Activated CD8-positive, alpha-beta memory T cell treated with anti-CD3 and anti-CD28 coated beads, Interleukin-2, amount 50 U/mL, for 48 hours (primary cell): Measurements from ENCODE around the gene TRIM52.
"Not testable (repeated sequence)": the region's sequence is repeated elsewhere in the genome, so short reads cannot be mapped to it uniquely, and the experiment has no call there.

Source experiments
- DNase-seq: peaks from one replicate; pipeline ENCODE4 v3.0.0-alpha.2; 2020

The TRIM52 gene

DNA sequence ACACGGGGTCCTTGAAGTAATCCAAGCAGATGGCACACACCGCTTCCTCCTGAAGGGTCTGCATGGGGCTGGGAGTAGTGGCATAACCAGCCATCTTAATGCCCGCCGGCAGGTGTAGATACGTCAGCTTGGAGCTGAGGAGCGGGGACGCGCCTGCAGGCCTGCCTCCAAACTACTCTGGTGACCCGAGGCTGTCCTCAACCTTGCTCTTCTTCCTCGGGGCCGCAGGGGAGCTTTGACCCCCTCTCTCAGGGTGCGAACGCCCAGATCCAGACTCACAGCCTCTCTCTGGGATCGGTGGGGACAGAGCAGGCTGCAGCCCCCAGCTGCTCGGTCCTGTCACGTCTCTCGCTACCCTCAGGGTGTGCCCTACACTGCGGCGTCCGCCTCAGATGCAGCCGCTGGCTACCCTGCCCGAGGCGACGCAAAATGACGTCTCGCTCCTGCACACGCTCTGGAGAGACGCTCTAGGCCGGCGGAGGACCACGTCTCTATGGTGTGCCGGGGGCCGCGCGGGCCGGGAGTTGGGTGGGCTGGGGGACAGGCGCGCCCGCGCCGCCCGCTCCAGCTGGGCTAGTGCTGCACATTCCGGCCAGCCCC is at the start of gene TRIM52:
Gene TRIM52 (minus strand): TSS at position 424 of the 600 bp plus-strand sequence. CDS start 330 bp downstream, at position 94.
- DNase-seq: peak; percentile 94

DNA sequence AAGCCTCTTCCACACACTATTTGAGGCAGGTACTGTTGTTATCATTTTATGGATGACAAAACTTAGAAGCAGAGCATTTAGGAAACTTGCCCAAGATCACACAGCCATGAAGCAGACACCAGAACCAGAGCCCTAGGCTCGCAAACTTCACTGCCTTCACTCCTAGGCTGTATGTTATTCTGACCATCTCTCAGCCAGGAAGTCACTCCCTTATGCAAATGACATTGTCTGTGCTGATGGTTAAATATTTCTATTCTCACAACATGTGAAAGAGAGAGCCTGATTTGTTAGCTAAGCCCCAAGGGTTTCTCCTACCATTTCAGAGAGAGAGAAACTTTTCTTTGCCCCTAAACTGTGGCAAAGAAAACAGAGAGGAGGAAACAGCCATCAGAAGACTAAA is 26.4 kb upstream of the TRIM52 start:
- not testable (repeated sequence) for DNase-seq

DNA sequence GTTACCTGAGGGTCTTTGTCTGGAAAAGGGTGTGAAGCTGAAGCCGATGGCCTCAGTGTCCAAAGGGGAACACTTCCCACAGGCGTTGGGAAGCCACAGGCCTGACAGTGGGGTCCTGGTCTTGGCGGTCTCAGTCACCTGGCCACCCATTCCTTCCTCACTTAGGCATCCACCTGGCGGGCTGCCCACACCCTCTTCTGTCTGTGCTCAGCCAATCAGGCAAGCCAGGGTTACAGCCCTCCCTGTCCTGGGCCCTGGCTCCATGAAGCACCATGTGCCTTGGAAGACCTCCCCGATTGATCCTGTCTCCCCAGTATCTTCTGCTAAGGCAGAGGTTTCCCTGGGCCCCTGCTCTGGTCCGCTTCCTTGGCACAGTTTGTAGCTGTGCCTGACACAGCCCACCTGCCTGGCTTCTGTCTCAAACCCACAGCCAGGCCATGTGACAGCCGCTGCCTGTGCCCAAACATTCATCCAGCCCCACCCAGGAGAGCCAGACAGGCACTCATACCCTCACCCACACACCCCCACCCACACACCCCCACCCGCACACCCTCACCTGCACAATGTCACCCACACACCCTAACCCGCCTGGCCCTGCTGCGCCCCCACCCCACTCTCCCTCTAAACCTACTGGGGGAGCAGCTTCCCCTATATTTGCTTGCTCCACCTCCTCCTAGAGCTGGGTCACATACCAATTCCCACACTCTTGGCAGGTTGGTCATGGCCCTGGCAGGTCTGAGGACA is 25.2 kb upstream of the TRIM52 start:
- DNase-seq: not testable (repeated sequence)

DNA sequence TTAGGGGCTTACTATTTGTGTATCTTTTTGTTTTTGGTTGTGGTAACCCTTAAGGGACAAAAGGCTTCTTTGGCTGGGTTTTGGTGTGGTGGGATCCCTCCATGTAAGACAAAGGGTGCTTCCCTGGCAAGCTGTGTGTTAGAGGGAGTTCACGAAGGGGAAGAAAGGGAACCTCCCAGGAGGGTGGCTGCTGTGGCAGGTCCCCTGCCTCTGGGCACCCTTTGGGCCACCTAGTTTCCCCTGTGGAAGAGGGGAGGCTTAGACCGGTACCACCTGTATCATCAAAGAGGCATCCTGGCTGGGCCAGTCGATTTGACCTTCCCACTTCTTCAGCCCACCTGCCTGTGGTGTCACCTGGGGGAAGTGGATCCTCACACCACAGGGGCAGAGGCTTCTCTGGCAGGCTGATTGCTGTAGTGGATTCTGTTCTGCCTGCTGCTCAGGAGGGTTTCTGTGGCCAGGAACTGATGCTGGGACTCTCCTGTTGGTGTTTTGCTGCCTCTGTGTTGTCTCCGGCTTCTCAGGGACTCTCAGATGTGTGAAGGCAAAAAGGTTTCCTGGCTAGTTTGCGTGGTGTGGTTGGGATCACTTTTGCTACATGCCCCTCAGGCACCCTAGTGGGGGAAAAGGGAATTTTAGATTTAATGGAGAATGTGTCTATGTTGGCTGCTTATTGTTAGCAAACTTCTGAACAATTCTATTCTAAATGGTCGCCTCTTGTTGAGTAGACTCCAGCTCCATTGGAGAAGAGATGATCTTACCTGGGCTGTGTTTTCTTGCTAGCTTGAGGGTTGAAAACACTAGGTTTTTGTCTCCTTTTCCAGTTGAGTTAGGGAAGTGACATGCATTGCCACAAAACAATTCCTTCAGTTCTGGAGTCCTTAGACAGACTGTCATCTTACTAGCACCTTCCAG is 23.2 kb upstream of the TRIM52 start:
- not testable (repeated sequence) for DNase-seq

DNA sequence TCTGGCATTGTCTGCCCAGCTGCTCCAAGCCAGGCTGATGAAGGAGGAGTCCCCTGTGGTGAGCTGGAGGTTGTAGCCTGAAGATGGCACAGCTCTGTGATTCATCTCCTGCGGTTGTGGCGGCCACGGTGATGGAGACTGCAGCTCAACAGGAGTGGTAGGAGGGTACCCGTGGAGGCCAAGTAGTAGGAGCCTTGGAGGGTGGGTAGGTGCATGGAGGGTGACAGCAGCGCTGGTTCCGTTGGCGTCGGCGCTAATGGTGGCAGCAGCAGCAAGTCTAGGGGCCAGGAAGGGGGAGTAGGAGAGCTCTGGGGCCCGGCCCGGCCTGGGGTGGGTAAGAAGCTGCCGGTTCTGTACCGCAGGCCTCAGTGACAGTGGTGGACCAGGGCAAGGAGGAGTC is 22.4 kb upstream of the TRIM52 start:
- no peak for DNase-seq

DNA sequence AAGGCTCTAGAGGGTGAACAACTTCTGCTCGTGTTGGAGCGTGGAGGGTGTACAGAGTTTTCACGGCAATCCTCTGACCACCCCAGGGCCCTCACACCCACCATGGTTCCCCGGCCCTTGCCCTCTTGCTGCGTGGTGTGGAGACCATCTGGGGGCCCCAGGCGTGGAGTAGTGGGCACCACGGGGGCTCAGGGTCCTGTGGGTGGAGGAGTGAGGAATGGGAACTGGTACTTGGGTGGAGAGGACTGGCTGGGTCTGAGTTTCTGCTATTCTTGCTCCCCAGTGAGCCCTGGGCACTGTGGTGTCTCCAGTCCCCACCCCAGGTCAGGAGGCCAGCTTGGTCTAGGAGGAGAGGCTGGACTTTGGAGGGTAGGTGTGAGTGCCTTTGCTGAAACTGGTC is 21.9 kb upstream of the TRIM52 start:
- no peak for DNase-seq

DNA sequence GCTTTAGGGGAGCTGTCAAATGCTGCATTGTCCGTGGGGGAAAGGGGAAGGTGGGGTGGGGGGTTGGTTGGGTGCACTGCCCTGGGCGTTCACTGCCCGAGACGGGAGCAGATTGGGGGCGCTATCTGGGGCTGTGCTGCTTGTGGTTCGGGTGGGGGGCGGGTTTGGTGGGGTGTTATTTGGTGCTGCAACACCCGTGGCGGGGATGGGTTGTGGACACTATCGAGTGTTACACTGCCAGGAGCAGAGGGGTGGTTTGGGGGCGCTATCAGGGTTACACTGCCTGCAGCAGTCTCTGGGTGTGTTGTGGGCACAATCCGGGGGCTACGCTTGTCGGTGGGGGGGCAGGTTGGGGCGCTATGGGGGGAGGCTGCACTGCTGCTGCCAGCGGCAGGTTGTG is 21.5 kb upstream of the TRIM52 start:
- not testable (repeated sequence) for DNase-seq

DNA sequence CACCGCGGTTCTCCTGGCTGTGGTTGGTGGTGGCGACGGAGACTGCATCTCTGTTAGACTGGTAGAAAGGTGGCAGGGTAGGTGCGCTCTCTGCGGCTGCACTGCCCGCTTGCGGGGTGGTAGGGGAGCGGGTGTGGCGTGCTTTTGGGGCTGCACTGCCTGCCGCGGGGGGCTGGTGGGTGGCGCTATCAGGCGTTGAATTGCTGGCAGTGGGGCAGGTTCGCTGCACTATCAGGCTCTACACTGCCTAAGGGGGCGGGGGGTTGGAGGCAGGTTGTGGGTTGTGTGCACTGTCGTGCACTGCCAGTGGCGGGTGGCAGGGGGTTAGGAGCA is 21.0 kb upstream of the TRIM52 start:
- no peak for DNase-seq

DNA sequence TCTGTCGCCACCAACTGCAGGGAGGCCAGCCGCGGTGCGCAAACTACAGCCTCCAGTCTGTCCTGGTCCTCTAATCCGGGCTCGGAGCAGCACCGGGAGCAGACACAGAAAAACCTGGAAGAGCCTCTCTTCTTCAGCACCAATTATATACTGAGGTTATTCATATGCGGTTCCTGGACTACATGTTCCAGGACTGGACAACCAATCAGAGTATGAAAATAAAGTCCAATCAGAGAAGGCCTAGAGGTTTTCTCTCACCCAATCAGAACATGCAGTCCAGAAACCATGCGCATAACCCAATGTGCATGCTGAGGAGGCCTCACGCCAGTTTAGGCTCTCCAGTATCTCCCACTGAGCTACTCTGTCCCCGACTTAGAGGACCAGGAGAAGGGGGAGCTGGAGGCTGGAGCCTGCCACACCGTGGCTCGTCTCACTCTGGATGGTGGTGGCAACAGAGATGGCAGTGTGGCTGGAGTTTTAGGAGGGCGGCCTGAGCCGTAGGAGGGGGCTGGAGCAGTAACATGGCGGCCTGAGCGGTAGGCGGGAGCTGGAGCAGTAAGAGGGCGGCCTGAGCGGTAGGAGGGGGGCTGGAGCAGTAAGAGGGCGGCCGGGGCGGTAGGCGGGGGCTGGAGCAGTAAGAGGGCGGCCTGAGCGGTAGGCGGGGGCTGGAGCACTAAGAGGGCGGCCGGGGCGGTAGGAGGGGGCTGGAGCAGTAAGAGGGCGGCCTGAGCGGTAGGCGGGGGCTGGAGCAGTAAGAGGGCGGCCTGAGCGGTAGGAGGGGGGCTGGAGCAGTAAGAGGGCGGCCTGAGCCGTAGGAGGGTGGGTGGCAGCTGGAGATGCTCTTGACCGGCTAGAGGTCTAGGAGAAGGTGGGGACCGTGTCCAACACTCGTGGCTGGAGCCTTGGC is 20.4 kb upstream of the TRIM52 start:
- DNase-seq: no peak

DNA sequence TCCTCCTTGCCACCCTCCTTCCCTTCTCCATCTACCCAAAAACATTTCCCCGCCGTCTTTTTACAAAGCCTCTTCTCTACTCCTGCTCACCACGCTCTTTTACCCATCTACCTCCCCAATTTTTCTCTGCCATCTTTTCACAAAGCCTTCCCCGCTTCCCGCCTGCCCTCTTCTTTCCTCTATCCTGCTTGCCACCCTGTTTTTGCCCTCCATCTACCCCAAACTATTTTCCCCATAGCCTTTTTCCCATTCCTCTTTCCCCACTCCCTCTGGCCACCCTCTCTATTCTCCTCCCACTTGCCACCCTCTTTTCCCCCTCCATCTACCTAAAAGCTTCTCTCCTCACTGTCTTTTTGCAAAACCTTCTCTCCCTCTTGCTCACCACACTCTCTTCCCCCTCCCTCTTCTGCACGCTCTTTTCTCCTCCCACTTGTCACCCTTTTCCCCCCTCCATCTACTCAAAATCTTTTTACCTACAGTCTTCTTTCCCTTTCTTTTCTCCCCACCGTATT is 19.4 kb upstream of the TRIM52 start:
- DNase-seq: no peak

DNA sequence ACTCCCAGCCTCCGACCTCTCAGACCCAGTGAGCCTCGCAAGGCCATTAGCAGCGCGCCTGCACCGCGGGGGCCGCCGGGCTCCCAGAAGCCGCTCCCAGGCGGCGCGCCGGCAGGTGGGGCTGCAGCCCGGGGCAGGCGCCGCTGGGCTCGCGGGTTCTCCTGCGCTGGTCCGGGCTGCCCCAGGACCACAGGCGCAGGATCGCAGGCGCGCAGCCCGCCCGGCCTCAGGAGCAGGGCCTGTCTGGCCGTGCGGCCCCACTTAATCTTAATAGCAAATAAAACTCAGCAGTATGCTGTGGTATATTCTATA is 12.4 kb upstream of the TRIM52 start:
- DNase-seq: not testable (repeated sequence)

DNA sequence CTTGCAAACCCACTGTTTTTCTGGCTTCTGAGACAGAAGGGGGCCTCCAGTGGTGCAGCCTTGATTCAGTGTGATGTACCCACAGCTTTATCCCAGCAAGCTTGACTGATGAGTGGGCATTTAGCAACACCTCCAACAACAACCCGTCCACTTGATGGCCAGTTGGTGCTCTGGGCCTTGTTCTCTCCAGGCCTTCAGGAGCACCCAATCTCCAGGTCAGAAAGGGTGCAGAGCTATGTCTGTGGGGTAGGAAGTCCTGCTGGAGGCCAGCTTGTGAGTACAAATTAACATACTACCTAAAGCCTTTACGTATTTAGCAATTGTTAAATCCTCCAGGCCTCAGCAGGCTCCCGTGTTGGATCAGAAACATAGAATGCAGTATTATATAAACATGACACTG is 10.1 kb upstream of the TRIM52 start:
- no peak for DNase-seq

DNA sequence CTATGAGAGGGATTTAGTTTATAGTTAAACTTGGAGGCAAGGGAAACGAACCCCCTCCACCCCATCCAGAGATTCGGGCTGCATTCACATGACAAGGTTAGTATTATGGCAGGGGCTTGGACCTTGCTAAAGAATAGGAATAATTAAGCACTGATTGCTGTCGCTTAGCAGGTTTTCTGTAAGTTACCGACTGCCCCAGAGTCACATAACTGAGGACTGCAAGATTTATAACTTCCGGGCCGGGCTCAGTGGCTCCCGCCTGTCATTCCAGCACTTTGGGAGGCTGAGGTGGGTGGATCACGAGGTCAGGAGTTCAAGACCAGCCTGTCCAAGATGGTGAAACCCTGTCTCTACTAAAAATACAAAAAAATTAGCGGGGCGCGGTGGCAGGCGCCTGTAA is 7.0 kb upstream of the TRIM52 start:
- not testable (repeated sequence) for DNase-seq

DNA sequence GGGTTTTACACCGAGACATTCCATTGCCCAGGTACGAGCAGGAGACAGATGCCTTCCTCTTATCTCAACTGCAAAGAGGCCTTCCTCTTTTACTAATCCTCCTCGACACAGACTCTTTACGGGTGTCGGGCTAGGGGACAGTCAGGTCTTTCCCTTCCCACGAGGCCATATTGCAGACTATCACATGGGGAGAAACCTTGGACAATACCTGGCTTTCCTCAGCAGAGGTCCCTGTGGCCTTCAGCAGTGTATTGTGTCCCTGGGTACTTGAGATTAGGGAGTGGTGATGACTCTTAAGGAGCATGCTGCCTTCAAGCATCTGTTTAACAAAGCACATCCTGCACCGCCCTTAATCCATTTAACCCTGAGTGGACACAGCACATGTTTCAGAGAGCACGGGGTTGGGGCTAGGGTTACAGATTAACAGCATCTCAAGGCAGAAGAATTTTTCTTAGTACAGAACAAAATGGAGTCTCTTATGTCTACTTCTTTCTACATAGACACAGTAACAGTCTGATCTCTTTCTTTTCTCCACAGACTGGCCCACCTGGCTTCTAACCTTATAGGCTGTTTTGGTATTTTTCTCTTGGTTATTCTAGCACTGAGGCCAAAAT is 6.5 kb upstream of the TRIM52 start:
- DNase-seq: not testable (repeated sequence)

DNA sequence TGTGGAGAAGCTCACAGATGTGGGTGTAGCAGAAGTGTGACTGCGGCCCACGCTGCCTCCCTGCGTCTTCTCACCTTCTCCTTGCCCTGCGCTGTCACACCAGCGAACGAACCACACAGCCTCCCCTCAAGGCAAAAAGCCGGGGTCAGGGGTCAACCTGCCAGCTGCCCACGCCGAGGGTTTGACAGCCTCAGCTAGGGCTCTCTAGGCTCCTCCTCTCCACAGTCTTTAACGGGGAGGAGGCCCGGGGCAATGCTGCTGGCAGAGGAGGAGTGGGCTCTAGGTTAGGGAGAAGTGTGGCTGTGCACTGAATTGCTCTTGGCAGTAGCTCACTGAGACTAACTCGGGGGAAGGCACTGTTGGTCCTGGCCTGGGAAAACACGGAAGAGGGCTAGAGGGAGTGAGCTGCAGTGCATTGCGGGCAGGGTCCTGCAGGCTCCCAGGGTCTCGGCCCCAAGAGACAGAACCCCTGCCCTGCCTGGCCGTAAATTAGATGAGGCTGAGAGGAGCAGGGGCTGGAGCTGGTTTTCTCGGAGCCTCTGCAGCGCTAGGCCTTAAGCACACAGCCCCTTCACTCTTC is 4.2 kb upstream of the TRIM52 start:
- DNase-seq: peak; percentile 46

DNA sequence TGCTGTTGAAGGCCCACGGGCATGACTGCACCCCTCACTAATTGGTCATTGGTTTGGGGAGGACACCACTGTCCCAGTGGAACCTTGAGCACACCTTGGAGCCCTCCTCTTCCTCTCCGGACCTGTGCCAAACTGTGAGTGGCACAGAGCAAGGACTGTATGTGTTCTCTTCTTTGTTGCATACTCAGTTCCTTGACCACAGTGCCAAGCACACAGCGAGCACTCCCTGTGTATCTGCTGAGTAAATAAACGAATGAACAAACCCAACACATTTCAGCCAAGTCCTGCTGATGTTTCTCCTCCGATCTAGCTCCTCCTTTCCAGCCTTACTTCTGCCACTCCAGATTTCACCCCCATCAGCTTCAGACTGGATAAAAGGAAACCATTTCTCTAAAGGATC is 2.7 kb upstream of the TRIM52 start:
- DNase-seq: peak; percentile 33

DNA sequence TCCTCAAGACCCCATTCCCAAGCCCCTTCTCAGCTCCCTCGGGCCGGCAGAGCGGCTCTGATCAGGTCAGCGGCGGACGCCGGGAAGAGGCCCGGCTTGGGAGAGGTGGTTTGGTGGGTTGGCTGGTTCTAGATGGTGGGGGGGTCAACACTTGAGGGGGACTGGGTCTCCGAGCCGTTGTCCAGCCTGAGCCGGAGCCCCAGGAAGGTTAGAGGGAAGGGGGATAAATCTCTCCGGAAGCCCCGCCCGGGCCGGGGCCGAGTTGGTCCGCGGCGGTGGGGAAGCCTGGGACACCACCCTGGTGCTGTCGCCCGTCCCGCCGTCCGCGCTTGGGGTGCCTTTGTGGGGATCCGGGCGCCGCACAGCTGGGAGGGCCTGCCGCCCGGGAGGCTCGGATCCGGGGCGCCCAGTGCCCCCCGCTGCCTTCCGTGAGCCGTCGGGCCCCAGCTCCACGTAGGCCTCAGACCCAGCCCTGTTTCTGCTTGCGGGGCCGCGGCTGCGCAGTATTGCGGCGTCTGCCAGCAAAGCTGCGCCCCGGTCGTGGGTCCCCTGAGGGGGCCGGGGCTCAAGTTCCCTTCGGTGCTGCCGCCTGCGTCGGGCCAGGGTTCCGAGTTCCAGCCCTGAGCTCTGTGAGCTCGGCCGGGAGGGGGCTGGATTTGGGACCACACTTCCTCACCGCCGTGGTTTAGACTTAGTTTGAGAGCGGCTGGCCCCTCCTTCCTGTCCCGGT is 542 bp upstream of the TRIM52 start:
- peak; percentile 85 for DNase-seq

DNA sequence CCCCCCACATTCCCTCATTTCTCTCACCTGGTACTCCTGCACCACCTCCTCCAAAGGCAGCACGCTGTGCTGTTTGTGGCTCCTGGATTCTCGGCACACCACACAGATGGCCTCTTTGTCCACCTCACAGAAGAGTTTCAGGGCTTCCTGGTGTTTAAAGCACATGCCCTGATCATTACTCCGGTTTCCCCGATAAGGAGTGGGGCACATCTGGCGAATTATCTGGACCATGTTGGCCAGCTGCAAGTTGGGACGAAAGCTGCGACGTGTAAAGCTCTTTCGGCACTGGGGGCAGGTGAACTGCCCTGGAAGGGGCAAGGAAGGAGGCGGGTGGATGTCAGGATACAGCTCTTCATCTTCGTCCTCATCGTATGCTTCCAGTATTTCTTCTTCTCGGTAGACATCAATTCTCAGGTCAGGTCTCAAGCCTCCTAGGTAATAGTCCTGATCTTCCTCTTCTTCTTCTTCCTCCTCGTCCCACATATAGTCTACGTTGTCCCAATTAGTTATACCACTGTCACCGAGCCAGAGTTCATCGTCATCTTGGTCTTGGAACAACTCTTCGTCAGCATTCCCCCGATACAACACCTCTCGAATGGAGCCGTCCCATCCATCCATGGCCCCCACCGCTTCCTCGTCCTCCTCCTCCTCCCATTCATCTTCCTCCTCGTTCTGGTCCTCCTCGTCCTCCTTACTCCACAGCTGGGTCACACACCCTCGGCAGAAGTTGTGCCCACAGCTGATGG is 796 bp downstream of the TRIM52 start:
- peak; percentile 50 for DNase-seq

DNA sequence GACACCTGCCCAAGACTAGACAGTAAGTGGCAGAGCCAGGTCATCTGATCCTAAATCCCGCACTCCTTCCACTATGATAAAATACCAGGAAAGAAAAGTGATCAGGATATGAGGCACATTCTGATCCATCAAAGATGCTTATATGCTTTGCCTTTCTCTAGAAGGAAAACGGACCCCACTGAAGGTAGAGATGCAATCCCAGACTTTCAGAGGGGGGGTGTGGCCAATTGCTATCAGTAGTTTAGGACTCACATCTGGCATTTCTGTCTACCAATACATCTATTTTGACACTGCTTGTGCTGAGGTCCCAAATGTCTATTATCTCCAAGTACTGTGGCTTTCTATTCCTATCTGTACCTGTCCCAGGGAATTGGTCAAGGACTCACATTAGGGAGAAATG is 1.7 kb downstream of the TRIM52 start:
- peak; percentile 15 for DNase-seq

DNA sequence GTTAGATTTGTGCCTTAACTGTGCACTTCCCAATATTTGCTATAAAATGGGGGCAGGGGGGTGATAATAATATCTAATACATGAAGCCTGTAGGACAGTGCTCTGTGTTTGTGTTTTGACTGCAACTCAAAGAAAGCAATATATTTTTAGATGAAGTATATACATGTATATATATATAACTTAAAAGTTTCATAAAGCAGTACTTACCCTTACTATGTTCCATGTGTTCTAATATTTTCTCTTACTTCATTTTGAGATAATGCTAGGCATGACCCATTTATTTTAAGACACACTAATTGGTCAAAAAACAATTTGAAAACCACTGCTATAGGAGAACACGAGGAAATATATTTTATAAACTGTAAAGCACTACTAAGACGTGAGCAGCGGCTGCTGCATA is 2.4 kb downstream of the TRIM52 start:
- DNase-seq: no peak
